Ovary (tissue), 9 donors: ENCODE data around the gene TMEM184C. TPM values are rescaled to one million over a fixed set of nuclear protein-coding genes. Genes with fewer than 3 reads are reported as not detected.
A peak's percentile ranks its signal among the peaks of the same experiment; 100 is the strongest.

Experiments
- DNase-seq, 5 donors: peaks; one replicate each; pipeline ENCODE4 v3.0.0-alpha.2; 2019 to 2020
- H3K27ac ChIP-seq, 2 donors: fragments of 200-600 bp; one replicate each; pipeline versions ENCODE4 v1.5.1 to v1.8.0; 2019 to 2022
- H3K27me3 ChIP-seq: fragments of 200-600 bp; one replicate; pipeline ENCODE4 v1.8.0; 2022
- H3K36me3 ChIP-seq: fragments of 200-600 bp; sonication (generic); one replicate; pipeline ENCODE4 v1.5.1; 2019
- H3K4me1 ChIP-seq: one replicate; pipeline ENCODE4 v1.8.1; 2013; ENCODE audit warnings: mild to moderate bottlenecking, moderate library complexity; ENCODE audit not compliant: insufficient read depth
- H3K4me3 ChIP-seq: fragments of 200-600 bp; sonication (generic); one replicate; pipeline ENCODE4 v1.5.1; 2017
- H3K9me3 ChIP-seq, 2 donors: fragments of 200-600 bp in 1 of 2; sonication (generic) in 1 of 2; one replicate each; pipeline versions ENCODE4 v1.5.1 to v1.8.1; 2013 to 2019; ENCODE audit warnings: mild to moderate bottlenecking in 1 of 2, moderate library complexity in 1 of 2
- CTCF ChIP-seq, 3 donors: fragments of 450-650 bp in 2 of 3; fragments of 200-600 bp in 1 of 3; IDR thresholded peaks; one replicate each; pipeline versions ENCODE4 v1.5.1 to v1.8.0; 2016 to 2022; ENCODE audit warnings: antibody characterized with exemption in 3 of 3, mild to moderate bottlenecking in 1 of 3
- EP300 ChIP-seq: sonication (generic); formaldehyde crosslinking; IDR thresholded peaks from one replicate; pipeline ENCODE4 v1.6.1; 2017; ENCODE audit warnings: antibody characterized with exemption
- POLR2A ChIP-seq: fragments of 450-650 bp; IDR thresholded peaks from one replicate; pipeline ENCODE4 v1.6.1; 2017; ENCODE audit warnings: antibody characterized with exemption, mild to moderate bottlenecking, moderate library complexity
- WGBS, 3 donors: extraction: QIAGEN DNeasy Blood & Tissue Kit in 1 of 3; methylation state at CpG; one replicate each; pipeline versions ENCODE4 v1.1.5 to v1.1.7; 2013 to 2017; 5-methylcytosine and 5-hydroxymethylcytosine counted together
- intact Hi-C, 4 donors: fragments of 100-400 bp; cut with DNase I; formaldehyde crosslinking; loops; one replicate each; pipeline versions ENCODE4 v1.11.0 to v1.15.1; 2022 to 2023
- polyA plus RNA-seq, 2 donors: library from polyadenylated mRNA; stranded (reverse); fragments of 200-250 nt in 1 of 2; fragments of 350-450 nt in 1 of 2; fragmentation: Illumina TruSeq in 1 of 2; extraction: RNeasy Lipid Tissue Mini Kit (QIAGEN cat#74804) in 1 of 2; gene quantifications; one replicate each; pipeline ENCODE4 v1.2.3, GENCODE V29; 2013 to 2014
- total RNA-seq, 7 donors: library from RNA; depleted of rRNA in 2 of 7; stranded (reverse); fragments of >200 nt in 2 of 7; fragmentation: NEBNext Ultra II Directional in 3 of 7; extraction: Animal tissue kit (Norgen Biotek cat#: 25700) in 3 of 7; gene quantifications; one replicate each; pipeline versions ENCODE4 v1.1.0 to v1.2.4, GENCODE V29; 2016 to 2023
- donor health status: DM: no; HTN: no; CAD: no; lungs with moderate emphysema.
- donor health status: DM: no; HTN: no; CAD: no.
- donor health status: Bipolar disorder and iron deficiency.
- donor health status: DM: yes; HTN: yes; CAD: no.
- donor health status: DM: no; HTN: no; CAD: no.
- donor health status: DM: yes; HTN: yes; CAD: no.

TMEM184C gene
- total and polyA plus RNA-seq, 9 donors: 12.9 to 32.0 (median 27.6) TPM

- no peaks in the 10 kb centered on the region for H3K36me3 ChIP-seq
- peak overlapping the region in 1 of 2 donors; percentile 13 for H3K27ac ChIP-seq
- intact Hi-C loops: no loop called here
- no peaks in the 10 kb centered on the region for H3K27me3 ChIP-seq
- H3K4me3 ChIP-seq: no peak overlapping the region
- H3K4me1 ChIP-seq: peaks cover 3% of the 10 kb centered on the region
- TF ChIP-seq CTCF (IDR thresholded peaks at IDR 0.05): no peak
- no peak for TF ChIP-seq EP300
- no peak for TF ChIP-seq POLR2A
- DNase-seq: peak in 4 of 5 donors; percentile 10 to 42 (median 23)
- WGBS, 3 donors: 12 to 37% (median 14%) methylated on average over 1 of the region's 1 CpG
- H3K9me3 ChIP-seq: no peaks in the 10 kb centered on the region
These were observed 27.6 kb upstream of the TMEM184C start for GRCh38 chr4:147589586-147589985.

GRCh38 chr4:147590249-147590920 is 26.8 kb upstream of the TMEM184C start:
- 40 to 47% (median 44%) methylated on average over 12 of the region's 12 CpGs for WGBS, 3 donors
- DNase-seq: peak; percentile 66 to 80 (median 78)
- intact Hi-C loops: loop anchor here in 3 of 4 donors (2.0 to 5.0 kb wide), 2 partner anchors 78 to 478 kb away; no protein-coding TSS in a partner anchor
- peaks cover 3% of the 10 kb centered on the region for H3K4me1 ChIP-seq
- no peak overlapping the region for H3K4me3 ChIP-seq
- H3K9me3 ChIP-seq: no peaks in the 10 kb centered on the region
- peak overlapping the region in 1 of 2 donors; percentile 13 for H3K27ac ChIP-seq
- no peaks in the 10 kb centered on the region for H3K27me3 ChIP-seq
- TF ChIP-seq CTCF (IDR thresholded peaks at IDR 0.05) (peak; percentile 64 to 95 (median 84)), EP300 (no peak)
- H3K36me3 ChIP-seq: no peaks in the 10 kb centered on the region

- no peak for DNase-seq
- no peak overlapping the region for H3K4me3 ChIP-seq
- intact Hi-C loops: loop anchor here in 3 of 4 donors (2.0 to 5.0 kb wide), 2 partner anchors 78 to 479 kb away; no protein-coding TSS in a partner anchor
- no peak overlapping the region for H3K27ac ChIP-seq
- TF ChIP-seq CTCF (IDR thresholded peaks at IDR 0.05) (no peak), EP300 (no peak), POLR2A (no peak)
- H3K36me3 ChIP-seq: no peaks in the 10 kb centered on the region
- no peaks in the 10 kb centered on the region for H3K27me3 ChIP-seq
- peaks cover 3% of the 10 kb centered on the region for H3K4me1 ChIP-seq
- no peaks in the 10 kb centered on the region for H3K9me3 ChIP-seq
These were observed 26.1 kb upstream of the TMEM184C start for GRCh38 chr4:147591106-147591505.

DNA sequence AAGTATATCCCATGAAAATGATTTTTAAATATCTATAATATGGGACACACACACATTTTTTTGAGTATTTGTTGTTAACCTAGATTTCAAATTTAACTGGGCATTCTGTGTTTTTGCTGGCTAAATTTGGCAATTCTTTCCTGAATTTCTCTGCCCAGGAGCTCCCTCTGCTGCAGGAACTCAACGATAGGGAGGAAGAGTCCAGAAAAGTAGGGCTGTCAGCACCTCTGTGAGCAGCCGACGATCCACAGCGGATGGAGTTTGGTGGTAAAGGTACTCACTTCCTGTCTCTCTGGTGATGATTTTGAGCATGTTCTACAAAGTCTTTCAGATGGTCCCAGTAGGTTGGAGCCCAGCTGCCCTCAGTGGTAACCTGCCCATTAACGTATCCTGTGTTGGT is 23.1 kb upstream of the TMEM184C start:
- Histone ChIP-seq H3K4me1 (peaks cover 5% of the 10 kb centered on the region), H3K27ac (no peak overlapping the region), H3K36me3 (no peaks in the 10 kb centered on the region), H3K9me3 (no peaks in the 10 kb centered on the region), H3K27me3 (no peaks in the 10 kb centered on the region), H3K4me3 (no peak overlapping the region)
- intact Hi-C loops: loop anchor here in 2 of 4 donors (5.0 kb wide), 1 partner anchor 482 kb away; no protein-coding TSS in a partner anchor
- DNase-seq: no peak
- TF ChIP-seq EP300 (no peak), POLR2A (no peak), CTCF (IDR thresholded peaks at IDR 0.05) (no peak)
- 62 to 68% (median 67%) methylated on average over 5 of the region's 5 CpGs for WGBS, 3 donors
